GM13977 (cell line): ENCODE results near the gene SNX17.

Source experiments
- DNase-seq: peaks from one replicate; pipeline ENCODE4 v3.0.0; 2012; ENCODE audit warnings: low spot score
- CTCF ChIP-seq: IDR thresholded peaks from 2 replicates; pipeline ENCODE4 v1.5.1; 2012; ENCODE audit warnings: mild to moderate bottlenecking, control low read depth; ENCODE audit not compliant: insufficient read depth; ENCODE audit errors: extremely low read depth, missing control alignments
- in situ Hi-C: fragments of 300-500 bp; cut with MboI; formaldehyde crosslinking; loops from one replicate; pipeline ENCODE4 v1.12.0; 2022; ENCODE audit warnings: low sequenced_read_pairs, low pct_unique_long_range_greater_than_20kb, mixed read lengths, inconsistent platforms; ENCODE audit not compliant: unreplicated experiment

SNX17 gene

GRCh38 chr2:27369471-27370025 is 868 bp upstream of the SNX17 start:
- in situ Hi-C loops = no loop called here
- no peak for TF ChIP-seq CTCF
- DNase-seq = no peak

GRCh38 chr2:27370816-27371620 is 602 bp downstream of the SNX17 start:
- in situ Hi-C loops = no loop called here
- no peak for TF ChIP-seq CTCF
- peak; percentile 54 for DNase-seq

- no peak for TF ChIP-seq CTCF
- in situ Hi-C loops = no loop called here
- no peak for DNase-seq
Observed at GRCh38 chr2:27372937-27373336, 2.5 kb downstream of the SNX17 start.

- in situ Hi-C loops = no loop called here
- TF ChIP-seq CTCF = no peak
Observed at GRCh38 chr2:27373567-27373966, 3.2 kb downstream of the SNX17 start.

GRCh38 chr2:27375513-27376099 is 5.2 kb downstream of the SNX17 start:
- no peak for TF ChIP-seq CTCF
- in situ Hi-C loops = no loop called here
- DNase-seq = no peak

More at GRCh38 chr2:27373567-27373966, 3.2 kb downstream of the SNX17 start:
- DNase-seq = no peak

GRCh38 chr2:27376151-27376865 is 5.9 kb downstream of the SNX17 start:
- in situ Hi-C loops = no loop called here
- TF ChIP-seq CTCF = no peak
- no peak for DNase-seq
